ENCODE measurements around the gene NPIPB6. TPM values are rescaled to one million over a fixed set of nuclear protein-coding genes. Genes with fewer than 3 reads are reported as not detected.

NPIPB6 gene
- total and polyA plus RNA-seq, 8 donors: 0.76 to 4.7 (median 2.2) TPM

DNA sequence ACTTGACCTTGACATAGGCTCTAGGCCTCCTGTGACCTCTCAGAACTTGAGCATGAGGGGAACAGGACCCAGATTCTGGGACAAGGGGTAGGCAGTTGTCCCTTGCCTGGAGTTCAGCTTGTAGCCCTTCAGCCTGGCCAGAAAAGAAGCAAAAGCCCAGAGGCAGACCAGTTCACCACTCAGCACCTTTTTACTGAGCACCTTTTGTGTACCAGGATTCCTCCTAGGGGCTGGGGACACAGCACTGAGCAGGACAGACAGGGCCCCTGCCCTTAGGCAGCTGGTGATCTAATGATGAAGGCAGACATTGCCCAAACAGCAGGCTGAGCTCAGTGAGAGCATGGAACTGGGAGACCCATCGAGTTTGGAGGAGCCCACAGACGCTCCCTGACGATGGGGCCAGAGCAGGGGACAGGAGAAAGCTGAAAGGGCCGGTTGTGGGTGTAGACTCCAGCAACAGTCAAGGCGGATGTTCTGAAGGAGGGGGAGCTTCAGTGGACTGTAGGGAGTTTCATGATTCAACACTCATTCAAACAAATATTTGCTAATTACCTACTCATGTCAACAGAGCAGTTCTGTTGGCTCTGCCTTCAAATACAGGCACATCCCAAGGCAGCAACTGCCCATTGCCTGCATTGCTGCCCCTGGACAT, 38.9 kb downstream of the NPIPB6 start:
- Histone ChIP-seq H3K27ac (no peak overlapping the region), H3K36me3 (no peaks in the 10 kb centered on the region), H3K27me3 (no peaks in the 10 kb centered on the region), H3K4me1 (no peaks in the 10 kb centered on the region), H3K9me3 (no peaks in the 10 kb centered on the region), H3K4me3 (no peak overlapping the region)
- TF ChIP-seq, protein P1, sequence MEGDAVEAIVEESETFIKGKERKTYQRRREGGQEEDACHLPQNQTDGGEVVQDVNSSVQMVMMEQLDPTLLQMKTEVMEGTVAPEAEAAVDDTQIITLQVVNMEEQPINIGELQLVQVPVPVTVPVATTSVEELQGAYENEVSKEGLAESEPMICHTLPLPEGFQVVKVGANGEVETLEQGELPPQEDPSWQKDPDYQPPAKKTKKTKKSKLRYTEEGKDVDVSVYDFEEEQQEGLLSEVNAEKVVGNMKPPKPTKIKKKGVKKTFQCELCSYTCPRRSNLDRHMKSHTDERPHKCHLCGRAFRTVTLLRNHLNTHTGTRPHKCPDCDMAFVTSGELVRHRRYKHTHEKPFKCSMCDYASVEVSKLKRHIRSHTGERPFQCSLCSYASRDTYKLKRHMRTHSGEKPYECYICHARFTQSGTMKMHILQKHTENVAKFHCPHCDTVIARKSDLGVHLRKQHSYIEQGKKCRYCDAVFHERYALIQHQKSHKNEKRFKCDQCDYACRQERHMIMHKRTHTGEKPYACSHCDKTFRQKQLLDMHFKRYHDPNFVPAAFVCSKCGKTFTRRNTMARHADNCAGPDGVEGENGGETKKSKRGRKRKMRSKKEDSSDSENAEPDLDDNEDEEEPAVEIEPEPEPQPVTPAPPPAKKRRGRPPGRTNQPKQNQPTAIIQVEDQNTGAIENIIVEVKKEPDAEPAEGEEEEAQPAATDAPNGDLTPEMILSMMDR (IDR thresholded peaks at IDR 0.05): no peak
- ATAC-seq (peak; percentile 48), DNase-seq (no peak)
- intact Hi-C loops (cut with DNase I): no loop called here

DNA sequence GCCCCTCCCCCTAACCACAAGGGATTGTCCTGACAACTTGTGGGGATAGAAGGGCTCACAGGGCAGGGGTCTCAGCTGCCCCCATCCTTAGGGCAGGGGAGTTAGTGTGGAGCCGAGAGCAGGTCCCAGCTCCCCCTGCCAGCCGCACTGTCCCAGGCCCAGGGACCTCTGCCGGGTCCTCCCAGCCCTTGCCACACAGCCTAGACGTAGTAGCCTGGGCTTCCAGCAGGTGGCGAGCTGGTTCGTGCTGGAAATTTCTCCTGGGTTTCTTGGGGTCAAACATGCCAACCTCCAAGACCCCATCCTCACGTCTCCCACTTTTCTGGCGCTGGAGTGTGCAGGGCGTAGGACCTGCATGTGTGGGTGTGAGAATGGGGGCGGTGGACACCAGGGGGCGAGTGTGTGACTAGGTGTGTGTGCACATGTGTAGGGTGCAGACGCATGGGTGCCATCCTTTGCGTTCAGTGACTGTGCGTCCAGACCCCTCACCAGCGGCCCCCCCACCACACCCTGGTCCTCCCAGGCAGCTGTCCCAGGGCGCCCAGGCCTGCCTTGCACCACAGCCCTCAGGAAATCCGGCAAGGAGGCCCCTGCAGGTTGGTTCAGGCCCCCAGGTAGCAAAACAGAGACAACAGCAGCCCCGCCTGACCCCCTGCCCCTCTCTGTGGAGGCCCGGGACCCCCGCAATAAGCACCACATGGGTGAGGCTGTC, 41.5 kb downstream of the NPIPB6 start:
- DNase-seq: peak in 1 of 4 donors; percentile 10
- no peak overlapping the region for H3K27ac ChIP-seq
- ATAC-seq: peak; percentile 65
- no peak overlapping the region for H3K4me3 ChIP-seq
- H3K9me3 ChIP-seq: no peaks in the 10 kb centered on the region
- intact Hi-C loops (cut with DNase I): no loop called here
- no peaks in the 10 kb centered on the region for H3K4me1 ChIP-seq
- H3K36me3 ChIP-seq: no peaks in the 10 kb centered on the region
- H3K27me3 ChIP-seq: no peaks in the 10 kb centered on the region
- TF ChIP-seq, protein P1 (IDR thresholded peaks at IDR 0.05): peak; percentile 68 to 71

DNA sequence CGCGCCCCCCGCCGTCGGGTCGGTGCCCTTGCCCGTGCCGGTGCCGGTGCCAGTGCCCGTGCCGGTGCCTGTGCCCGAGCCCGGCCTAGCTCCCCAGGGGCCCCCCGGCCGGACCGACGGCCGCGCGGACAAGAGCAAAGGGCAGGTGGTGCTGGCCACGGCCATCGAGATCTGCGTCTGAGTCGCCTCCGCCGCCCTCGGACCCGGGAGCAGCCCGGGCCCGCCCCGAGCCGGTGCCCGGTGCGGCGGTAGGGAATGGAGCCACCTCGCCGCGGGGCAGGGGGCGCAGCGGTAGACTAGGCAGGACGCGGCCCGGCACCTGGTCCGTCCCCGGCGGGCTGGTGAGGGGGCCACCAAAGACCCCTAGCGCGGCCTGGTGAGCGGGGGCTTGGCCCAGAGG, 42.6 kb downstream of the NPIPB6 start:
- TF ChIP-seq, protein P1 (IDR thresholded peaks at IDR 0.05): no peak
- no peaks in the 10 kb centered on the region for H3K4me1 ChIP-seq
- no peak for DNase-seq
- no peaks in the 10 kb centered on the region for H3K27me3 ChIP-seq
- H3K9me3 ChIP-seq: no peaks in the 10 kb centered on the region
- H3K4me3 ChIP-seq: no peak overlapping the region
- H3K27ac ChIP-seq: no peak overlapping the region
- no peaks in the 10 kb centered on the region for H3K36me3 ChIP-seq
- ATAC-seq: no peak
- intact Hi-C loops (cut with DNase I): no loop called here

DNA sequence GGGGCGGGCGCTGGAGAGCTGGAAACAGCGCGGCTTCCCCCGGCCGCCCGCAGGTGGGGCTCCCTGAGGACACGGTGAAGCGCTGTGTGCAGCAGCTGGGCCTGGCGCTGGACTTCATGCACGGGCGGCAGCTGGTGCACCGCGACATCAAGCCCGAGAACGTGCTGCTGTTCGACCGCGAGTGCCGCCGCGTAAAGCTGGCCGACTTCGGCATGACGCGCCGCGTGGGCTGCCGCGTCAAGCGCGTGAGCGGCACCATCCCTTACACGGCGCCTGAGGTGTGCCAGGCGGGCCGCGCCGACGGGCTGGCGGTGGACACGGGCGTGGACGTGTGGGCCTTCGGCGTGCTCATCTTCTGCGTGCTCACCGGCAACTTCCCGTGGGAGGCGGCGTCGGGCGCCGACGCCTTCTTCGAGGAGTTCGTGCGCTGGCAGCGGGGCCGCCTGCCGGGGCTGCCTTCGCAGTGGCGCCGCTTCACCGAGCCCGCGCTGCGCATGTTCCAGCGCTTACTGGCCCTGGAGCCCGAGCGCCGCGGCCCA, 43.2 kb downstream of the NPIPB6 start:
- no peak for ATAC-seq

More for the DNA sequence above, 43.2 kb downstream of the NPIPB6 start:
- Histone ChIP-seq H3K9me3 (no peaks in the 10 kb centered on the region), H3K4me3 (no peak overlapping the region), H3K36me3 (no peaks in the 10 kb centered on the region), H3K4me1 (no peaks in the 10 kb centered on the region), H3K27ac (no peak overlapping the region), H3K27me3 (no peaks in the 10 kb centered on the region)
- TF ChIP-seq, protein P1 (IDR thresholded peaks at IDR 0.05): no peak
- intact Hi-C loops (cut with DNase I): no loop called here
- no peak for DNase-seq
